WTC11 (cell line): Measurements from ENCODE around the gene PIAS3. TPM values are rescaled to one million over a fixed set of nuclear protein-coding genes. Genes with fewer than 3 reads are reported as not detected.

Experiments used
- ATF1 ChIP-seq: sonication (generic); formaldehyde crosslinking; IDR thresholded peaks from 2 replicates; pipeline ENCODE4 v1.8.1; 2023; ENCODE audit warnings: mild to moderate bottlenecking, moderate library complexity, missing genetic modification reagents
- CBFB ChIP-seq: sonication (generic); formaldehyde crosslinking; IDR thresholded peaks from 2 replicates; pipeline ENCODE4 v1.8.1; 2022; ENCODE audit warnings: mild to moderate bottlenecking, low read depth, missing genetic modification reagents
- CDX4 ChIP-seq: fragments of 250-450 bp; sonication (Bioruptor Pico); IDR thresholded peaks from 2 replicates; pipeline ENCODE4 v1.9.0; 2021; ENCODE audit warnings: moderate library complexity, mild to moderate bottlenecking, inconsistent platforms, borderline replicate concordance
- CREM ChIP-seq: sonication (generic); formaldehyde crosslinking; IDR thresholded peaks from 2 replicates; pipeline ENCODE4 v1.8.1; 2022; ENCODE audit warnings: mild to moderate bottlenecking, missing genetic modification reagents, moderate library complexity
- E2F4 ChIP-seq: sonication (generic); formaldehyde crosslinking; IDR thresholded peaks from 2 replicates; pipeline ENCODE4 v1.8.1; 2022; ENCODE audit warnings: low read depth, mild to moderate bottlenecking, moderate library complexity, missing genetic modification reagents, borderline replicate concordance
- ELF4 ChIP-seq: sonication (generic); formaldehyde crosslinking; IDR thresholded peaks from 2 replicates; pipeline ENCODE4 v1.8.1; 2022; ENCODE audit warnings: low read depth, mild to moderate bottlenecking, moderate library complexity, missing genetic modification reagents
- ETV6 ChIP-seq: sonication (generic); formaldehyde crosslinking; IDR thresholded peaks from 2 replicates; pipeline ENCODE4 v1.8.1; 2022; ENCODE audit warnings: mild to moderate bottlenecking, missing genetic modification reagents
- FOXP1 ChIP-seq: sonication (generic); formaldehyde crosslinking; IDR thresholded peaks from 2 replicates; pipeline ENCODE4 v1.8.0; 2022; ENCODE audit warnings: missing genetic modification reagents, mild to moderate bottlenecking, moderate library complexity, borderline replicate concordance
- FOXP4 ChIP-seq: sonication (generic); formaldehyde crosslinking; IDR thresholded peaks from 2 replicates; pipeline ENCODE4 v1.8.0; 2022; ENCODE audit warnings: mild to moderate bottlenecking, missing genetic modification reagents
- GRHL2 ChIP-seq: fragments of 250-450 bp; sonication (Bioruptor Pico); IDR thresholded peaks from 2 replicates; pipeline ENCODE4 v1.8.0; 2022; ENCODE audit warnings: mild to moderate bottlenecking, moderate library complexity; ENCODE audit not compliant: insufficient replicate concordance, severe bottlenecking
- GTF2I ChIP-seq: fragments of 250-450 bp; sonication (Bioruptor Pico); conservative IDR thresholded peaks from 2 replicates; pipeline ENCODE4 v1.4.0; 2021; ENCODE audit warnings: mild to moderate bottlenecking
- MAX ChIP-seq: sonication (generic); formaldehyde crosslinking; IDR thresholded peaks from 2 replicates; pipeline ENCODE4 v1.8.0; 2022; ENCODE audit warnings: mild to moderate bottlenecking, missing genetic modification reagents
- MLX ChIP-seq: sonication (generic); formaldehyde crosslinking; IDR thresholded peaks from 2 replicates; pipeline ENCODE4 v1.8.1; 2023; ENCODE audit warnings: mild to moderate bottlenecking, missing genetic modification reagents, moderate library complexity
- NR3C1 ChIP-seq: sonication (generic); formaldehyde crosslinking; conservative IDR thresholded peaks from 2 replicates; pipeline ENCODE4 v1.8.1; 2023; ENCODE audit warnings: low read depth, mild to moderate bottlenecking, missing genetic modification reagents
- RORB ChIP-seq: fragments of 250-450 bp; sonication (Bioruptor Pico); IDR thresholded peaks from 2 replicates; pipeline ENCODE4 v1.9.0; 2021; ENCODE audit warnings: mild to moderate bottlenecking
- SMAD3 ChIP-seq: sonication (generic); formaldehyde crosslinking; IDR thresholded peaks from 2 replicates; pipeline ENCODE4 v1.8.0; 2022; ENCODE audit warnings: missing genetic modification reagents, mild to moderate bottlenecking, borderline replicate concordance
- SOX15 ChIP-seq: fragments of 250-450 bp; sonication (Bioruptor Pico); IDR thresholded peaks from 2 replicates; pipeline ENCODE4 v1.9.0; 2021; ENCODE audit warnings: mild to moderate bottlenecking
- SP1 ChIP-seq: sonication (generic); formaldehyde crosslinking; conservative IDR thresholded peaks from 2 replicates; pipeline ENCODE4 v1.8.1; 2022; ENCODE audit warnings: missing genetic modification reagents
- STAT6 ChIP-seq: sonication (generic); formaldehyde crosslinking; conservative IDR thresholded peaks from 2 replicates; pipeline ENCODE4 v1.8.1; 2023; ENCODE audit warnings: mild to moderate bottlenecking, low read depth, missing genetic modification reagents, moderate library complexity
- TP53 ChIP-seq: sonication (generic); formaldehyde crosslinking; IDR thresholded peaks from 2 replicates; pipeline ENCODE4 v1.8.1; 2023; ENCODE audit warnings: mild to moderate bottlenecking, missing genetic modification reagents
- USF1 ChIP-seq: sonication (generic); formaldehyde crosslinking; IDR thresholded peaks from 2 replicates; pipeline ENCODE4 v1.8.0; 2022; ENCODE audit warnings: mild to moderate bottlenecking, missing genetic modification reagents
- ZBTB21 ChIP-seq: sonication (generic); formaldehyde crosslinking; IDR thresholded peaks from 2 replicates; pipeline ENCODE4 v1.8.1; 2023; ENCODE audit warnings: mild to moderate bottlenecking, missing genetic modification reagents, borderline replicate concordance
- ZBTB43 ChIP-seq: sonication (generic); formaldehyde crosslinking; IDR thresholded peaks from 2 replicates; pipeline ENCODE4 v1.8.1; 2023; ENCODE audit warnings: mild to moderate bottlenecking, missing genetic modification reagents
- ZMAT4 ChIP-seq: fragments of 250-450 bp; sonication (Bioruptor Pico); IDR thresholded peaks from 2 replicates; pipeline ENCODE4 v1.9.0; 2021; ENCODE audit warnings: mild to moderate bottlenecking
- ZNF219 ChIP-seq: sonication (generic); formaldehyde crosslinking; IDR thresholded peaks from 2 replicates; pipeline ENCODE4 v1.8.0; 2023; ENCODE audit warnings: missing genetic modification reagents, mild to moderate bottlenecking, borderline replicate concordance
- ZNF396 ChIP-seq: fragments of 250-450 bp; sonication (Bioruptor Pico); IDR thresholded peaks from 2 replicates; pipeline ENCODE4 v1.8.0; 2021; ENCODE audit warnings: mild to moderate bottlenecking, moderate library complexity, borderline replicate concordance
- ZNF416 ChIP-seq: fragments of 250-450 bp; sonication (Bioruptor Pico); IDR thresholded peaks from 2 replicates; pipeline ENCODE4 v1.9.0; 2021; ENCODE audit warnings: mild to moderate bottlenecking, inconsistent platforms
- ZNF423 ChIP-seq: fragments of 250-450 bp; sonication (Bioruptor Pico); IDR thresholded peaks from 2 replicates; pipeline ENCODE4 v2.1.2; 2022; ENCODE audit warnings: mild to moderate bottlenecking, moderate library complexity
- total RNA-seq: library from RNA; stranded (reverse); gene quantifications from 3 replicates; pipeline ENCODE4 v1.2.3, GENCODE V29; 2021

Gene PIAS3
- total RNA-seq, 1 experiment from 2014 or later = 44.9 TPM

- no peak for TF ChIP-seq TP53 (CRISPR knock-in tag)
- peak; percentile 58; the same call in 1 of the 2 replicates for TF ChIP-seq CREM (CRISPR knock-in tag)
- no peak for TF ChIP-seq ZNF416 (CRISPR knock-in tag)
- peak; percentile 64; the same call in 1 of the 2 replicates for TF ChIP-seq SP1
- TF ChIP-seq ZBTB43 (CRISPR knock-in tag) = no peak
- TF ChIP-seq SMAD3 (CRISPR knock-in tag) = no peak
- no peak for TF ChIP-seq NR3C1 (CRISPR knock-in tag)
- TF ChIP-seq ZMAT4 (CRISPR knock-in tag) = no peak
- 0 out of 2 replicates have a peak, but pooled peaks have one; percentile 65 for TF ChIP-seq ELF4
- no peak for TF ChIP-seq CDX4 (CRISPR knock-in tag)
- TF ChIP-seq ATF1 = 0 out of 2 replicates have a peak, but pooled peaks have one; percentile 27
- TF ChIP-seq FOXP1 (CRISPR knock-in tag) = peak; percentile 64; the same call in 1 of the 2 replicates
- TF ChIP-seq RORB (CRISPR knock-in tag) = no peak
- TF ChIP-seq ZNF423 (CRISPR knock-in tag) = no peak
- no peak for TF ChIP-seq MLX (CRISPR knock-in tag)
- TF ChIP-seq E2F4 = no peak
- TF ChIP-seq MAX (CRISPR knock-in tag) = peak; percentile 86
- TF ChIP-seq ZNF396 (CRISPR knock-in tag) = no peak
- no peak for TF ChIP-seq GTF2I (CRISPR knock-in tag)
- TF ChIP-seq CBFB (CRISPR knock-in tag) = no peak; the same call in 1 of the 2 replicates
- TF ChIP-seq ZBTB21 (CRISPR knock-in tag) = no peak; the same call in 1 of the 2 replicates
- TF ChIP-seq SOX15 (CRISPR knock-in tag) = no peak
- TF ChIP-seq STAT6 (CRISPR knock-in tag) = no peak
- TF ChIP-seq ETV6 (CRISPR knock-in tag) = peak; percentile 79
- peak; percentile 91 for TF ChIP-seq USF1 (CRISPR knock-in tag)
- no peak for TF ChIP-seq GRHL2
- TF ChIP-seq ZNF219 (CRISPR knock-in tag) = no peak
- TF ChIP-seq FOXP4 (CRISPR knock-in tag) = no peak; the same call in none of the 2 replicates
These were observed 35.0 kb downstream of the PIAS3 start, which contains the start of the genes POLR3C and RNF115 (continued) for GRCh38 chr1:145823565-145824498.
